ENCODE data around the gene COPG1. TPM values are rescaled to one million over a fixed set of nuclear protein-coding genes. Genes with fewer than 3 reads are reported as not detected.
A peak's percentile ranks its signal among the peaks of the same experiment; 100 is the strongest.

COPG1 gene
- total RNA-seq, 1 experiment from 2014 or later = 225 TPM

- intact Hi-C loops (cut with micrococcal nuclease) = loop anchor here (2.0 to 5.0 kb wide), 3 partner anchors 36 to 262 kb away; partner anchors contain the start of genes HMCES and MBD4
- peaks cover 16% of the 10 kb centered on the region for H3K4me1 Mint-ChIP-seq (ENCODE audit: insufficient read depth, unreplicated experiment)
- H3K9me3 Mint-ChIP-seq (ENCODE audit: unreplicated experiment) = no peaks in the 10 kb centered on the region
- H3K27me3 Mint-ChIP-seq (ENCODE audit: insufficient read depth, unreplicated experiment) = no peaks in the 10 kb centered on the region
- peak overlapping the region; percentile 87 for H3K27ac Mint-ChIP-seq (ENCODE audit: low read depth, unreplicated experiment)
- peak; percentile 87 for DNase-seq (ENCODE audit: unreplicated experiment)
- peaks cover 6% of the 10 kb centered on the region for H3K36me3 Mint-ChIP-seq (ENCODE audit: insufficient read depth, unreplicated experiment)
- CTCF ChIA-PET = interaction anchor here (1.5 kb wide), 1 partner anchor 118 kb away, joined by 3 read pairs; no protein-coding TSS in a partner anchor
- no TSS peak for BruUV-seq (replicated peaks)
- no peak for TF ChIP-seq CTCF (IDR thresholded peaks at IDR 0.05; ENCODE audit: unreplicated experiment)
- H3K4me3 Mint-ChIP-seq (ENCODE audit: unreplicated experiment) = peak overlapping the region; percentile 81
- POLR2A ChIA-PET = interaction anchor here (0.6 to 5.2 kb wide), 12 partner anchors 12 to 469 kb away, joined by 3 to 56 read pairs (median 12); partner anchors contain the start of genes ACAD9, CNBP, COPG1 and HMCES
Measured at GRCh38 chr3:129314386-129315222, 65.2 kb downstream of the COPG1 start.

GRCh38 chr3:129315223-129315997 lies 66.0 kb downstream of the COPG1 start:
- peak; percentile 29 for DNase-seq (ENCODE audit: unreplicated experiment)
- no peaks in the 10 kb centered on the region for H3K9me3 Mint-ChIP-seq (ENCODE audit: unreplicated experiment)
- CTCF ChIA-PET = interaction anchor here (0.7 to 2.0 kb wide), 16 partner anchors 10 to 547 kb away, joined by 3 to 10 read pairs (median 4); partner anchors contain the start of gene HMCES
- intact Hi-C loops (cut with micrococcal nuclease) = loop anchor here (2.0 to 5.0 kb wide), 3 partner anchors 37 to 263 kb away; partner anchors contain the start of genes HMCES and MBD4
- TF ChIP-seq CTCF (IDR thresholded peaks at IDR 0.05; ENCODE audit: unreplicated experiment) = no peak
- H3K4me3 Mint-ChIP-seq (ENCODE audit: unreplicated experiment) = peak overlapping the region; percentile 81
- peaks cover 14% of the 10 kb centered on the region for H3K4me1 Mint-ChIP-seq (ENCODE audit: insufficient read depth, unreplicated experiment)
- POLR2A ChIA-PET = interaction anchor here (0.6 to 5.2 kb wide), 28 partner anchors 11 to 796 kb away, joined by 3 to 56 read pairs (median 6); partner anchors contain the start of genes ACAD9, CNBP, COPG1 and HMCES
- BruUV-seq (replicated peaks) = TSS peak; percentile 81
- H3K36me3 Mint-ChIP-seq (ENCODE audit: insufficient read depth, unreplicated experiment) = peaks cover 11% of the 10 kb centered on the region
- no peaks in the 10 kb centered on the region for H3K27me3 Mint-ChIP-seq (ENCODE audit: insufficient read depth, unreplicated experiment)
- H3K27ac Mint-ChIP-seq (ENCODE audit: low read depth, unreplicated experiment) = peak overlapping the region; percentile 87

GRCh38 chr3:129315998-129316247 lies 66.5 kb downstream of the COPG1 start:
- ChIA-PET CTCF (interaction anchor here (0.5 to 2.0 kb wide), 25 partner anchors 9 to 547 kb away, joined by 3 to 10 read pairs (median 3); partner anchors contain the start of gene HMCES), POLR2A (interaction anchor here (0.6 to 5.2 kb wide), 28 partner anchors 11 to 796 kb away, joined by 3 to 56 read pairs (median 6); partner anchors contain the start of genes ACAD9, CNBP, COPG1 and HMCES)
- no TSS peak for BruUV-seq (replicated peaks)
- Mint-ChIP-seq H3K27ac (ENCODE audit: low read depth, unreplicated experiment) (peak overlapping the region; percentile 87), H3K27me3 (ENCODE audit: insufficient read depth, unreplicated experiment) (no peaks in the 10 kb centered on the region), H3K4me1 (ENCODE audit: insufficient read depth, unreplicated experiment) (peaks cover 9% of the 10 kb centered on the region), H3K9me3 (ENCODE audit: unreplicated experiment) (no peaks in the 10 kb centered on the region), H3K36me3 (ENCODE audit: insufficient read depth, unreplicated experiment) (peaks cover 11% of the 10 kb centered on the region), H3K4me3 (ENCODE audit: unreplicated experiment) (peak overlapping the region; percentile 81)
- DNase-seq (ENCODE audit: unreplicated experiment) = no peak
- intact Hi-C loops (cut with micrococcal nuclease) = loop anchor here (2.0 to 5.0 kb wide), 3 partner anchors 37 to 263 kb away; partner anchors contain the start of genes HMCES and MBD4
- no peak for TF ChIP-seq CTCF (IDR thresholded peaks at IDR 0.05; ENCODE audit: unreplicated experiment)

Measured in MCF 10A (cell line).